ENCODE data around the gene MOB3B.

The MOB3B gene

DNA sequence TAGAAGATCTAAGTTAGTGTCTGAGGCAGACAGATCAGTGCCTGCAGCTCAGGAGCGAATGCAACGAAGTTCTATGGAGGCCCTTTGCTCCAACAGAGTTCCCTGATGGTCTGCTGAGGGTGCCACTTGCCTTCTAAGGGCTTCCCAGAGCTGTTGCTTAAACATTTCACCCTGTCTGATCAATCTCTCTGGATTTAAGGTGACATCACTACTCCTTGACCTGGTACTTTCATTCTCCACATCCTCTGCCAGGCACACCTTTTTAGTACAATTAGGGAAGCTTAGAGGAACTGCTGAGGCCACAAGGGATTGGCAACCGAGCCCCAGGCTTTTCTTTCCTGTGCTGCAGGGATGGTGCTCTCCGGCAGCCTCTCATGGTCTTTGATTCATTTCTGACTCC, 99.7 kb downstream of the MOB3B start:
- H3K4me3 ChIP-seq (ENCODE audit: low read depth, low read length): no peak overlapping the region
- TF ChIP-seq, protein P1, sequence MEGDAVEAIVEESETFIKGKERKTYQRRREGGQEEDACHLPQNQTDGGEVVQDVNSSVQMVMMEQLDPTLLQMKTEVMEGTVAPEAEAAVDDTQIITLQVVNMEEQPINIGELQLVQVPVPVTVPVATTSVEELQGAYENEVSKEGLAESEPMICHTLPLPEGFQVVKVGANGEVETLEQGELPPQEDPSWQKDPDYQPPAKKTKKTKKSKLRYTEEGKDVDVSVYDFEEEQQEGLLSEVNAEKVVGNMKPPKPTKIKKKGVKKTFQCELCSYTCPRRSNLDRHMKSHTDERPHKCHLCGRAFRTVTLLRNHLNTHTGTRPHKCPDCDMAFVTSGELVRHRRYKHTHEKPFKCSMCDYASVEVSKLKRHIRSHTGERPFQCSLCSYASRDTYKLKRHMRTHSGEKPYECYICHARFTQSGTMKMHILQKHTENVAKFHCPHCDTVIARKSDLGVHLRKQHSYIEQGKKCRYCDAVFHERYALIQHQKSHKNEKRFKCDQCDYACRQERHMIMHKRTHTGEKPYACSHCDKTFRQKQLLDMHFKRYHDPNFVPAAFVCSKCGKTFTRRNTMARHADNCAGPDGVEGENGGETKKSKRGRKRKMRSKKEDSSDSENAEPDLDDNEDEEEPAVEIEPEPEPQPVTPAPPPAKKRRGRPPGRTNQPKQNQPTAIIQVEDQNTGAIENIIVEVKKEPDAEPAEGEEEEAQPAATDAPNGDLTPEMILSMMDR (IDR thresholded peaks at IDR 0.05; ENCODE audit: low read depth, low read length): no peak

DNA sequence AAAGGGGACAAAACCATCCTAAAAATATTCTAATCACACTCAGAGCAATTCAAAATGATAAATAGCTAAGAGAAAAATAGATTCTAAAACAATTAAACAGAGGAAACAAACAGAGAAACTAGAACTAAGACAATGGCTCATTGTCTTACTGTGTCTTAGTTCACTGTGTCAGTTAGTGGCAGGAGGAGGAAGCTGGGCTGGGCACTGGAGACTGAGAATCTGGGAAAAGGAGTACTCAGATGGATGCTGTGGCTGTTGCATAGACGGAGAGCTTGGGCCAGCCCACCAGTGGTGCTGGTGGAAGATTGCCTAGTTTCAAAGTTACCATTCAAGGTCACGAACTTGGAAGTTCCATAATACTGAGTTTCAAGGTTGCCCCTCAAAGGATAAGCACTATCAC, 100.2 kb downstream of the MOB3B start:
- no peak overlapping the region for H3K4me3 ChIP-seq (ENCODE audit: low read depth, low read length)
- TF ChIP-seq, protein P1 (IDR thresholded peaks at IDR 0.05; ENCODE audit: low read depth, low read length): no peak

DNA sequence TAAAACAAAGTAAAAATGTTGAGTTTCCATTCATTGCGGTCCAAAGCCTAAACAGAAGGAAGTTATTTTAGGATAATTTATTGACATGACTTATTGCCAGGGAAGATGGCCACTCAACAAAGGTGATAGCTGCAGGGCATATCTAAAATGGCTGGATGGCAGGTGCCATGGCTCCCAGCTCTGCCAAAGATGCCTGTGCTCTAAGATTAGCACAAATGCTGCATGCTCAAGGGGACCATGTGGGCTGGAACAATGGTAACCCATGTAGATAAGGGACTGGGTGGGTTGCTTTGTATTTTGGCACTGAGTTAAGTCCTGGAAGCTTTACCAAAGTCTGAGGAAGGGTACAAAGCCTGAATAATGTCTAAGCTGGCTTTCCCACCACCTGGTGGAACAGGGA, 101.1 kb downstream of the MOB3B start:
- H3K4me3 ChIP-seq (ENCODE audit: low read depth, low read length): no peak overlapping the region
- TF ChIP-seq, protein P1 (IDR thresholded peaks at IDR 0.05; ENCODE audit: low read depth, low read length): no peak

DNA sequence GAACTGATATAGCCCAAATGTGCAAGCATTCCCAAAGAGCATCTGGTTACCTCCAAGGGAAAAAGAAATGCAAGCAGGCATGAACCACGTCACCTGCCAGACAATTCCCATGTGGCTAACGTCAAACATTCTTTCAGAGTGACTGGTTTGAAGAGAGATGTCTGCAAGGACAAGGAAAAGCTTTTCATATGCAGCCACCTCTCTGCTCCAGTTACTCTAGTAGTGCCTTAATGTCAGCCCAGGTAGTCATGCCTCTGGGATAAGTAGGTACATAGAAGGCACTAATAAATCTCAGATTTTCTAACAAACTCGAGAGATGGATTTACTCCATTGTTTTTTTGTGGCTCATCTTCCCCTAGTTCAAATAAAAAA, 102.4 kb downstream of the MOB3B start:
- TF ChIP-seq, protein P1 (IDR thresholded peaks at IDR 0.05; ENCODE audit: low read depth, low read length): no peak

DNA sequence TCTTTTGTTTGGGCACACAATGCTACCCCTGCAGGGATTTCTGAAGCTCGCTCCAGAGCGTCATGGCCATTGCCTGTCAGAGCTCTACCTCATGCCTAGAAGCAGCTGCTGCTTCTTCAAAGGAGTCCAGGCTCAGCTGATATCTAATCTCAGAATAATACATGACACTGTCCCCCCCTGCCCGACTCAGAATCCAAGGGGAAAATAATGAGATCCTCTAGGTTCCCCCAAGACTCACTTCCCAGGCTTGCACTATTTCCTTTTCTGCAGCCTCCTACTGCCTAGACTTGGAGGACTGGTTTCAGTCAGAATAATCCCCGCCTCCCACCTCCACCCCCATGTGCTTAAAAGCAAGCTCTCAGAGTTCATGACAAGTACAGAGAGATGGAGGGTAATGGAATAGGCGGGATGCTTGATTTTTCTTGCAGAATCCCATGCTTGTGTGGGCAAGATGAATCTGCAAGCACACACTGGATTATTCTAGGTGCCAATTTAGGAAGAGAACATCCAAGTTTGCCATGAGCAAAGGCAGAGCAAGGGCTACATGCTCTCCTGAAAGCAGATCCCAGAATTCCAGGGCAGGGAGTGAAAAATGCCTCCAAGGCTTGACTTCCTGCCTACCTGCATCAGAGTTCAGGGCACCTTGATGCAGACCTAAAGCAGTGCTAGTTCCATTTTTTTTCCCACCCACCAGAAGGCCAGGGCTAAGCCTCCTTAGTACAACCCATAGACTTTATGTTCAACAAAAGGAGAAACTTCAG, 102.9 kb downstream of the MOB3B start:
- H3K4me3 ChIP-seq (ENCODE audit: low read depth, low read length): no peak overlapping the region
- TF ChIP-seq, protein P1 (IDR thresholded peaks at IDR 0.05; ENCODE audit: low read depth, low read length): no peak

More for the DNA sequence above, 102.4 kb downstream of the MOB3B start:
- no peak overlapping the region for H3K4me3 ChIP-seq (ENCODE audit: low read depth, low read length)

DNA sequence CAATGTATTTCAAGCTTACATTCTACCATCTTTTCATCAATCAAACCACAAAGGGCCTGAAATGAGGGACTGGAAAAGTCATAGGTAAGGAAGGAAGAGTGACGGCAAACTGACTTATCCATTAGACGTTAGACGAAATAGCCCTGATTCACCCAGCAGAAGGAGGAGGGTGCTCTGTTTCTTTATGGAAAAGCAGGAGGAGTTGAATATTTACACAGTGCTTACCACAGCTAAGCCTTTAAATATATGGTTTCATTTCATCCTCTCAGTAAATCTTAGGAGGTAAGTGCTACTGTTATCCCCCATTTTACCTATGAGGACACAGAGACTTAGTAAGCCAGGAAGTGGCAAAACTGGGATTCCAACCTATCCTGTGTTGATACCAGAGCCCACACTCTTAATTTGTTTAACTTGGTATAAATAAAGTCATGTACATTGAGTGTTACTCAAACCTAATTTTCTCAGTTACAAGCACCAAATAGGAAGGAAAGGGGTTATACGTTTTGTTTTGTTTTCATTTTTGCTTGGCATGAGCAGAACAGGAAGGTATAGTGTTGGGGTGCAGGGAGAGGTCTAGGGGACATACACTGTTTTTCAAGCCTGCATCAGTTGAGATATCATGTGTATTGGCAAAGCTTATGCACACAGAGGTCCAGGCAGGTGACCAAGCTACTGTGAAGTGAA, 103.6 kb downstream of the MOB3B start:
- TF ChIP-seq, protein P1 (IDR thresholded peaks at IDR 0.05; ENCODE audit: low read depth, low read length): no peak

More for the DNA sequence above, 103.6 kb downstream of the MOB3B start:
- no peak overlapping the region for H3K4me3 ChIP-seq (ENCODE audit: low read depth, low read length)

All from WI38 (cell line).